H1 (cell line): ENCODE measurements around the gene CFAP65. TPM values are rescaled to one million over a fixed set of nuclear protein-coding genes. Genes with fewer than 3 reads are reported as not detected.
A peak's percentile ranks its signal among the peaks of the same experiment; 100 is the strongest.

Experiments used
- CTCF ChIA-PET: fragments of 300-600 bp; sonication (Branson Sonifier 250); formaldehyde crosslinking; loops from one replicate; lab custom pipeline; 2021; ENCODE audit not compliant: partially characterized antibody; lab: Charles Lee
- POLR2A ChIA-PET: fragments of 300-600 bp; sonication (Branson Sonifier 250); formaldehyde crosslinking; loops from one replicate; lab custom pipeline; 2021; ENCODE audit warnings: inconsistent platforms; ENCODE audit not compliant: partially characterized antibody; lab: Charles Lee
- DNase-seq, 2 experiments: peaks; one replicate each; pipeline versions ENCODE4 v3.0.0 to v3.0.0-alpha.2; 2010 to 2022; ENCODE audit warnings: low spot score in 2 of 2, low read depth in 1 of 2, mixed read lengths in 1 of 2
- FAIRE-seq: peaks from 2 replicates; lab custom pipeline; 2011; peaks lifted over from hg19 to GRCh38; lab: Jason Lieb, UNC
- H2AFZ ChIP-seq: 2 replicates; pipeline ENCODE4 v1.8.1; 2012; ENCODE audit warnings: low read length, inconsistent platforms
- H2AK5ac ChIP-seq: 2 replicates; pipeline ENCODE4 v1.6.1; 2013; ENCODE audit warnings: low read depth, low read length
- H2BK120ac ChIP-seq: replicated peaks from 2 replicates; pipeline ENCODE3; 2013; ENCODE audit warnings: low read depth, low read length, inconsistent platforms
- H2BK12ac ChIP-seq: 2 replicates; pipeline ENCODE4 v1.6.1; 2013; ENCODE audit warnings: low read depth, low read length
- H2BK15ac ChIP-seq: 2 replicates; pipeline ENCODE4 v1.6.1; 2013; ENCODE audit warnings: low read length
- H2BK20ac ChIP-seq: 2 replicates; pipeline ENCODE4 v1.6.1; 2013; ENCODE audit warnings: low read length
- H2BK5ac ChIP-seq: 2 replicates; pipeline ENCODE4 v1.6.1; 2013; ENCODE audit warnings: low read depth, low read length
- H3K14ac ChIP-seq: 2 replicates; pipeline ENCODE4 v1.6.1; 2013; ENCODE audit warnings: inconsistent platforms; ENCODE audit not compliant: insufficient read length
- H3K18ac ChIP-seq: 2 replicates; pipeline ENCODE4 v1.6.1; 2013; ENCODE audit warnings: low read length; ENCODE audit errors: extremely low read depth
- H3K23ac ChIP-seq: 2 replicates; pipeline ENCODE4 v1.6.1; 2013; ENCODE audit warnings: inconsistent platforms; ENCODE audit not compliant: insufficient read length
- H3K23me2 ChIP-seq: 2 replicates; pipeline ENCODE4 v1.6.1; 2013; ENCODE audit warnings: low read depth, low read length
- H3K27ac ChIP-seq: 2 replicates; pipeline ENCODE4 v1.6.1; 2011; ENCODE audit warnings: low read depth, low read length, inconsistent platforms
- H3K27me3 ChIP-seq, 4 experiments: replicated peaks in 1 of 4; 1 replicate in 1 of 4; 2 replicates in 3 of 4; pipeline versions ENCODE4 v1.6.1 to v1.8.1; 2011 to 2013; ENCODE audit warnings: low read length in 3 of 4, mild to moderate bottlenecking in 3 of 4, inconsistent platforms in 2 of 4, mixed read lengths in 2 of 4, moderate library complexity in 1 of 4; ENCODE audit not compliant: control insufficient read depth in 3 of 4, insufficient read depth in 3 of 4; ENCODE audit errors: extremely low read depth in 1 of 4
- H3K36me3 ChIP-seq, 4 experiments: 2 replicates each; pipeline versions ENCODE4 v1.6.1 to v1.8.1; 2011 to 2013; ENCODE audit warnings: mild to moderate bottlenecking in 4 of 4, low read length in 3 of 4, moderate library complexity in 2 of 4, control low read depth in 1 of 4, inconsistent platforms in 1 of 4; ENCODE audit not compliant: insufficient read depth in 4 of 4, control insufficient read depth in 2 of 4
- H3K4ac ChIP-seq: replicated peaks from 2 replicates; pipeline ENCODE3; 2013; ENCODE audit warnings: low read length, low read depth, mixed read lengths, inconsistent platforms; ENCODE audit not compliant: insufficient read length
- H3K4me1 ChIP-seq, 4 experiments: replicated peaks in 1 of 4; 1 replicate in 1 of 4; 2 replicates in 3 of 4; pipeline versions ENCODE4 v1.6.1 to v1.8.1; 2011 to 2013; ENCODE audit warnings: low read length in 3 of 4, inconsistent platforms in 2 of 4, mixed read lengths in 1 of 4; ENCODE audit not compliant: insufficient read depth in 4 of 4, control insufficient read depth in 3 of 4
- H3K4me2 ChIP-seq, 2 experiments: 2 replicates each; pipeline versions ENCODE4 v1.6.1 to v1.8.1; 2011 to 2013; ENCODE audit warnings: low read depth in 2 of 2, low read length in 2 of 2, control low read depth in 1 of 2, inconsistent platforms in 1 of 2, mild to moderate bottlenecking in 1 of 2; ENCODE audit not compliant: insufficient read depth in 1 of 2
- H3K4me3 ChIP-seq, 4 experiments: fragments of 200-600, 300-600 bp in 1 of 4; sonication (generic), shearing (Covaris generic), sonication (Bioruptor Twin) in 1 of 4; 2 replicates each; pipeline versions ENCODE4 v1.5.1 to v1.8.1; 2011 to 2016; ENCODE audit warnings: low read length in 4 of 4, low read depth in 3 of 4, control low read depth in 2 of 4, inconsistent platforms in 2 of 4, mild to moderate bottlenecking in 2 of 4, mixed read lengths in 1 of 4, moderate library complexity in 1 of 4; ENCODE audit not compliant: insufficient read depth in 2 of 4; ENCODE audit errors: extremely low read depth in 1 of 4
- H3K56ac ChIP-seq: replicated peaks from 2 replicates; pipeline ENCODE3; 2013; ENCODE audit warnings: low read depth, mild to moderate bottlenecking, mixed read lengths, low read length, inconsistent platforms; ENCODE audit not compliant: insufficient read length
- H3K79me1 ChIP-seq: 2 replicates; pipeline ENCODE4 v1.6.1; 2013; ENCODE audit warnings: low read depth, low read length, control low read depth
- H3K79me2 ChIP-seq, 2 experiments: 2 replicates each; pipeline versions ENCODE4 v1.6.1 to v1.8.1; 2012 to 2013; ENCODE audit warnings: low read length in 2 of 2, mild to moderate bottlenecking in 2 of 2, inconsistent platforms in 1 of 2; ENCODE audit not compliant: insufficient read depth in 2 of 2, control insufficient read depth in 1 of 2
- H3K9ac ChIP-seq, 4 experiments: replicated peaks in 1 of 4; 1 replicate in 1 of 4; 2 replicates in 3 of 4; pipeline versions ENCODE4 v1.6.1 to v1.8.1; 2011 to 2013; ENCODE audit warnings: low read depth in 3 of 4, low read length in 3 of 4, control low read depth in 2 of 4, mild to moderate bottlenecking in 2 of 4, moderate library complexity in 2 of 4, inconsistent platforms in 1 of 4; ENCODE audit errors: extremely low read depth in 1 of 4
- H3K9me3 ChIP-seq, 2 experiments: 2 replicates each; pipeline versions ENCODE4 v1.6.1 to v1.8.1; 2012 to 2013; ENCODE audit warnings: mild to moderate bottlenecking in 2 of 2, moderate library complexity in 2 of 2, control low read depth in 1 of 2, inconsistent platforms in 1 of 2, low read depth in 1 of 2, low read length in 1 of 2, mixed read lengths in 1 of 2; ENCODE audit not compliant: insufficient read depth in 2 of 2
- H4K20me1 ChIP-seq, 2 experiments: replicated peaks in 1 of 2; 2 replicates each; pipeline versions ENCODE3 to v1.8.1; 2011 to 2013; ENCODE audit warnings: inconsistent platforms in 2 of 2, low read length in 2 of 2, mild to moderate bottlenecking in 1 of 2; ENCODE audit not compliant: insufficient read depth in 2 of 2, control insufficient read depth in 1 of 2
- H4K5ac ChIP-seq: 2 replicates; pipeline ENCODE4 v1.6.1; 2013; ENCODE audit warnings: low read length, low read depth, mixed read lengths, inconsistent platforms; ENCODE audit not compliant: insufficient read length
- H4K8ac ChIP-seq: 2 replicates; pipeline ENCODE4 v1.8.0; 2013; ENCODE audit warnings: mild to moderate bottlenecking, moderate library complexity, low read length, inconsistent platforms; ENCODE audit not compliant: insufficient read depth; ENCODE audit errors: extremely low read depth
- H4K91ac ChIP-seq: replicated peaks from 2 replicates; pipeline ENCODE3; 2013; ENCODE audit warnings: low read length, mixed read lengths, inconsistent platforms; ENCODE audit not compliant: insufficient read length
- ATF2 ChIP-seq: IDR thresholded peaks from 2 replicates; pipeline ENCODE4 v1.6.1; 2012; ENCODE audit warnings: low read length, inconsistent platforms
- CBX8 ChIP-seq: fragments of 300-800, 300-1000 bp; sonication (generic); IDR thresholded peaks from 2 replicates; pipeline ENCODE4 v1.7.1; 2016; ENCODE audit warnings: low read depth, low read length, borderline replicate concordance
- CHD1 ChIP-seq: IDR thresholded peaks from 2 replicates; pipeline ENCODE4 v1.6.1; 2012; ENCODE audit warnings: low read depth, low read length, improper control_type of control experiment
- CTBP2 ChIP-seq: IDR thresholded peaks from 2 replicates; pipeline ENCODE4 v1.7.0; 2011; ENCODE audit warnings: borderline replicate concordance, mild to moderate bottlenecking, moderate library complexity, mixed read lengths, low read length; ENCODE audit not compliant: insufficient read depth, insufficient read length
- FOSL1 ChIP-seq: IDR thresholded peaks from 2 replicates; pipeline ENCODE4 v1.6.1; 2011; ENCODE audit warnings: mild to moderate bottlenecking, low read depth, low read length, moderate library complexity; ENCODE audit not compliant: insufficient read depth
- KDM1A ChIP-seq: fragments of 200-600, 300-600 bp; sonication (generic); IDR thresholded peaks from 2 replicates; pipeline ENCODE4 v1.7.1; 2016; ENCODE audit warnings: mild to moderate bottlenecking, low read length, borderline replicate concordance
- MAFK ChIP-seq: IDR thresholded peaks from 2 replicates; pipeline ENCODE4 v1.6.1; 2012; ENCODE audit warnings: low read depth, mild to moderate bottlenecking, improper control_type of control experiment, low read length
- NRF1 ChIP-seq: IDR thresholded peaks from 2 replicates; pipeline ENCODE4 v1.6.1; 2011; ENCODE audit warnings: mild to moderate bottlenecking, low read depth, low read length, improper control_type of control experiment
- SIN3A ChIP-seq, 2 experiments: IDR thresholded peaks in 1 of 2; conservative IDR thresholded peaks in 1 of 2; 2 replicates each; pipeline ENCODE4 v1.6.1; 2011 to 2012; ENCODE audit warnings: low read length in 2 of 2, improper control_type of control experiment in 1 of 2, low read depth in 1 of 2, mild to moderate bottlenecking in 1 of 2
- YY1 ChIP-seq: IDR thresholded peaks from 2 replicates; pipeline ENCODE4 v1.6.1; 2011; ENCODE audit warnings: low read depth, mild to moderate bottlenecking, low read length
- WGBS, 2 experiments: shearing (Covaris generic) in 1 of 2; methylation state at CpG; one replicate each; pipeline versions ENCODE4 v1.1.6 to v1.1.7; 2013 to 2015; ENCODE audit warnings: low lambda C conversion rate in 2 of 2, mixed read lengths in 2 of 2, inconsistent platforms in 1 of 2, low coverage in 1 of 2, missing lambda C conversion rate in 1 of 2; ENCODE audit not compliant: insufficient replicate concordance in 2 of 2, insufficient coverage in 1 of 2, insufficient read length in 1 of 2; ENCODE audit errors: extremely low coverage in 1 of 2, missing lambda C conversion rate in 1 of 2; 5-methylcytosine and 5-hydroxymethylcytosine counted together
- polyA plus RNA-seq, 7 experiments: library from polyadenylated mRNA; depleted of rRNA in 3 of 7; stranded (reverse) in 5 of 7; unstranded in 2 of 7; fragments of >200 nt in 5 of 7; fragments of 200-250 nt in 2 of 7; gene quantifications; 1 replicate in 5 of 7; 2 replicates in 1 of 7; 4 replicates in 1 of 7; pipeline versions ENCODE4 v1.2.1 to v1.2.3, GENCODE V29; 2011 to 2013; ENCODE audit warnings: missing spikeins in 2 of 7, mixed read lengths in 2 of 7
- total RNA-seq: library from RNA; stranded (reverse); fragmentation: NEBNext Ultra II Directional; extraction: Animal tissue kit (Norgen Biotek cat#: 25700); gene quantifications from 2 replicates; pipeline ENCODE4 v1.2.1, GENCODE V29; 2021

Gene CFAP65
- total and polyA plus RNA-seq, 2 of the 8 experiments (the other 6 are each of a cell fraction or from before 2014, with no cell fraction given) = 0.19 to 0.45 TPM

- Histone ChIP-seq H3K9ac (no peak overlapping the region), H2BK15ac (no peak overlapping the region), H4K8ac (no peak overlapping the region), H2AFZ (no peak overlapping the region), H3K4me1 (peaks cover 0 to 25% (median 19%) of the 10 kb centered on the region in 4 experiments; a peak in 6 of 7 replicates), H3K56ac (no peak overlapping the region), H2BK120ac (no peak overlapping the region), H3K14ac (no peak overlapping the region), H3K27ac (no peak overlapping the region), H3K23ac (no peak overlapping the region), H3K4me3 (no peak overlapping the region), H4K91ac (no peak overlapping the region), H3K36me3 (peaks cover 0 to 7% (median 0%) of the 10 kb centered on the region in 4 experiments; a peak in 1 of 8 replicates), H2BK12ac (peak overlapping the region; percentile 99), H2AK5ac (no peak overlapping the region; the same call in 1 of the 2 replicates), H3K27me3 (peaks cover 82 to 97% (median 95%) of the 10 kb centered on the region in 4 experiments), H3K9me3 (no peaks in the 10 kb centered on the region), H3K18ac (no peak overlapping the region), H2BK20ac (peak overlapping the region; percentile 72; the same call in 1 of the 2 replicates), H4K20me1 (peaks cover 14 to 33% of the 10 kb centered on the region in 2 experiments), H2BK5ac (no peak overlapping the region), H4K5ac (no peak overlapping the region), H3K4me2 (peak overlapping the region in 1 of 2 experiments; percentile 46; a peak in 2 of 4 replicates), H3K23me2 (peaks cover 6% of the 10 kb centered on the region; the same call in 1 of the 2 replicates), H3K4ac (no peak overlapping the region), H3K79me2 (no peaks in the 10 kb centered on the region), H3K79me1 (no peaks in the 10 kb centered on the region)
- no peak for DNase-seq
- POLR2A ChIA-PET = no interaction called here
- FAIRE-seq = no peak
- WGBS, 2 experiments = 11% methylated on average over 23 of the region's 23 CpGs; no CpG with 5 or more reads in 1 of the 2 experiments
- CTCF ChIA-PET = interaction anchor here (0.9 to 13.0 kb wide), 12 partner anchors 13 to 136 kb away, joined by 3 to 284 read pairs (median 8); partner anchors contain the start of genes CDK5R2 and CRYBA2
- no peak for TF ChIP-seq YY1
- peak; percentile 74; the same call in 1 of the 2 replicates for TF ChIP-seq CBX8
- TF ChIP-seq KDM1A = no peak
- no peak for TF ChIP-seq FOSL1
- no peak for TF ChIP-seq ATF2
- TF ChIP-seq CHD1 = no peak
- TF ChIP-seq MAFK = no peak
- no peak for TF ChIP-seq NRF1
- peak; percentile 11 for TF ChIP-seq CTBP2
- no peak for TF ChIP-seq SIN3A (conservative IDR thresholded peaks at IDR 0.05 in 1 of 2, IDR thresholded peaks at IDR 0.05 in 1 of 2; ENCODE audit: low read depth in 1 of 2, low read length in 2 of 2)
Observed at GRCh38 chr2:218983263-218983933, 57.9 kb downstream of the CFAP65 start.
